ENCODE measurements around the gene STK32C. TPM values are rescaled to one million over a fixed set of nuclear protein-coding genes. Genes with fewer than 3 reads are reported as not detected.

The STK32C gene
- total and polyA plus RNA-seq, 10 of the 15 experiments (the other 5 are each of a cell fraction or from before 2014, with no cell fraction given): 1.5 to 18.1 (median 6.4) TPM

- no peak overlapping the region for H2AFZ ChIP-seq (ENCODE audit: control insufficient read depth, low read depth, low read length)
- TF ChIP-seq BCL11A (IDR thresholded peaks at IDR 0.05; ENCODE audit: low read depth, low read length) (no peak), POU2F2 (IDR thresholded peaks at IDR 0.05; ENCODE audit: borderline replicate concordance, low read depth, low read length) (no peak), ZBED1 (IDR thresholded peaks at IDR 0.05; ENCODE audit: borderline replicate concordance) (no peak), TAF1 (IDR thresholded peaks at IDR 0.05; ENCODE audit: borderline replicate concordance, low read depth, low read length) (no peak), BCL3 (IDR thresholded peaks at IDR 0.05; ENCODE audit: borderline replicate concordance, insufficient read depth, low read depth, low read length, poor library complexity, severe bottlenecking) (no peak), IKZF1 (conservative IDR thresholded peaks at IDR 0.05) (no peak), JUND (IDR thresholded peaks at IDR 0.05; ENCODE audit: low read depth, low read length) (no peak), RAD51 (IDR thresholded peaks at IDR 0.05) (no peak), REST (IDR thresholded peaks at IDR 0.05; ENCODE audit: low read depth, low read length) (no peak), TBL1XR1 (IDR thresholded peaks at IDR 0.05; ENCODE audit: low read depth, low read length) (no peak), RELA (IDR thresholded peaks at IDR 0.05; ENCODE audit: borderline replicate concordance, partially characterized antibody) (no peak), BHLHE40 (IDR thresholded peaks at IDR 0.05; ENCODE audit: borderline replicate concordance in 1 of 2, low read depth in 2 of 2, low read length in 1 of 2) (no peak), CEBPZ (IDR thresholded peaks at IDR 0.05; ENCODE audit: low read depth, low read length) (no peak), KDM1A (IDR thresholded peaks at IDR 0.05; ENCODE audit: borderline replicate concordance) (no peak)
- H3K9ac ChIP-seq (ENCODE audit: control insufficient read depth, insufficient read depth, low read length): no peak overlapping the region
- no peak overlapping the region for H3K4me2 ChIP-seq (ENCODE audit: control insufficient read depth, insufficient read depth)
- H3K4me3 ChIP-seq: no peak overlapping the region
- H3K79me2 ChIP-seq (ENCODE audit: control insufficient read depth, insufficient read depth, low read length): no peaks in the 10 kb centered on the region
- H3K36me3 ChIP-seq (ENCODE audit: control insufficient read depth in 2 of 2, insufficient read depth in 2 of 2, low read length in 1 of 2): no peaks in the 10 kb centered on the region
- FAIRE-seq (no peak), DNase-seq (ENCODE audit: low read depth, low spot score) (no peak), ATAC-seq (no peak)
- ChIA-PET RAD21 (ENCODE audit: unreplicated experiment) (no interaction called here), SMC1A (ENCODE audit: uncharacterized antibody, unreplicated experiment) (no interaction called here), CTCF (interaction anchor here (1.0 to 1.1 kb wide), 2 partner anchors 11 to 56 kb away, joined by 3 read pairs; no protein-coding TSS in a partner anchor), POLR2A (no interaction called here)
- H4K20me1 ChIP-seq (ENCODE audit: control insufficient read depth, insufficient read depth): no peaks in the 10 kb centered on the region
- H3K27me3 ChIP-seq (replicated peaks in 1 of 2; ENCODE audit: control insufficient read depth in 2 of 2, insufficient read depth in 2 of 2, low read length in 1 of 2): no peaks in the 10 kb centered on the region
- intact Hi-C loops (cut with micrococcal nuclease; ENCODE audit: unreplicated experiment) (no loop called here), in situ Hi-C loops (cut with MboI) (no loop called here)
- no peaks in the 10 kb centered on the region; the same call in 2 of the 3 replicates for H3K9me3 ChIP-seq (replicated peaks; ENCODE audit: control insufficient read depth, insufficient read depth, low read length)
- WGBS (ENCODE audit: insufficient coverage, insufficient replicate concordance, low lambda C conversion rate, missing lambda C conversion rate): 72% methylated on average over 12 of the region's 12 CpGs
- no peak overlapping the region for H3K27ac ChIP-seq (ENCODE audit: control insufficient read depth, insufficient read depth)
- no TSS peak for BruUV-seq (replicated peaks)
- H3K4me1 ChIP-seq (ENCODE audit: control insufficient read depth, insufficient read depth, low read length): no peaks in the 10 kb centered on the region
These were observed 49.0 kb upstream of the STK32C start for GRCh38 chr10:132356621-132357195.

Measured in GM12878 (cell line).